GM18511 (cell line): ENCODE data around the gene IL9R.
A peak's percentile ranks its signal among the peaks of the same experiment; 100 is the strongest.
"Not testable (repeated sequence)": the region's sequence is repeated elsewhere in the genome, so short reads cannot be mapped to it uniquely, and the experiment has no call there.

Experiments
- ATAC-seq: cut with Tn5 transposase; IDR thresholded peaks from one replicate; pipeline ENCODE4 v1.9.1; 2021; ENCODE audit warnings: mild to moderate bottlenecking, moderate library complexity; ENCODE audit not compliant: unreplicated experiment

Gene IL9R

DNA sequence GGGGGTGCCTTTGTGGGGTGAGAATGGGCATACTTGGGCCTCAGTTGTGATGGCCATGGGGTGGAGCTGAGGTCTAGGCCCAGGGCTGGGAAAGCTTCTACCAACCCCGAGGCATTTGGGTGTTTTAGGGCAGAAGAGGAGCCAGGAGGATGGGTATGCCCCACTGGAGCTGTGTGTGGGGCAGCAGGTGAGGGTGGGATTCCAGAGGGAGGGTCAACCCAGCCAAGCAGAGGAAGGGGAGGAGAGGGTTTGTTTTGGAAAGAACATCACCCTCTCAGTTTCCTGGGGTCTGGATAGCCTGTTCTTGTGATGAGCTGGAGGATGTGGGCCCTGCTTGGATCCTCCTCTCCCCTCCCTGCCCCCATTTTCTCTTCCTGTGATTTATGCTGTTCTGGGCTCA is 620 bp downstream of the IL9R start:
- no peak for ATAC-seq

DNA sequence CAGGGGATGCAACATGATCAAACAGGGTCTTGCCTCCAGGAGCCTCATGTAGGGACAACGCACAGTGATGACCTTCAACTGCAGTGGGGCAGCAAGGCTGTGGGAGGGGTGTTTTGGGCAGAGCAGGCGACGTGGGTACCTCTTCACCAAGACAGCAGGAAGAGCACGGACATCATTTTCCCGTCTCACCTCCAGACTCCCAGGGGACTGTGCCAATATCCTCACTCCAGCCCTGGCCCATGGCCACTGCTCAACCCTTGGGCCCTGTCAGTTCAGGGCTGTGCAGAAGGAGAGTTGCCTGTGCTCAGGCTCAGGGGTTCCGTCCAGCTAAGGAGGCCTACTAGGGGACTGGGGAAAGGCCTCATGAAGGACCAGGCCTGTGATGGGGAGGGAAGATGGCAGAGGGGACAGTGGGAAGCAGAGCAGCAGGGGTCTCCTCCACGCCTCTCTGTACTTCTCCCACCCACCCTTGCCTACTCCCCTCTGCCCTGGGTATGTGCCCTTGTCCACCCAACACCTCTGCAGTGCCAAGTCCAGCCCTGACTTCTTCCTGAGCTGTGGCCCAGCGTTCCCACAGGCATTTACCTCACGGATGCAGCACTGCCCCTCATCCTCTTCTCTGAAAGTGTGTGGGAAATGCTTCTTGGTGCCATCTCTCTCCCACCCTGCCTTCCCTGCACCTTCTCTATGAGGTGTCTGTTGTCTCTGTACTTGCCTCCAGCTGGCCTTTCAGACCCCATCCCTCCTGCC is 1.4 kb downstream of the IL9R start:
- ATAC-seq = no peak

- ATAC-seq = not testable (repeated sequence)
Observed at GRCh38 chrX:155999751-156000150, 2.3 kb downstream of the IL9R start.

GRCh38 chrX:156000361-156000926 is 2.9 kb downstream of the IL9R start:
- ATAC-seq = no peak

DNA sequence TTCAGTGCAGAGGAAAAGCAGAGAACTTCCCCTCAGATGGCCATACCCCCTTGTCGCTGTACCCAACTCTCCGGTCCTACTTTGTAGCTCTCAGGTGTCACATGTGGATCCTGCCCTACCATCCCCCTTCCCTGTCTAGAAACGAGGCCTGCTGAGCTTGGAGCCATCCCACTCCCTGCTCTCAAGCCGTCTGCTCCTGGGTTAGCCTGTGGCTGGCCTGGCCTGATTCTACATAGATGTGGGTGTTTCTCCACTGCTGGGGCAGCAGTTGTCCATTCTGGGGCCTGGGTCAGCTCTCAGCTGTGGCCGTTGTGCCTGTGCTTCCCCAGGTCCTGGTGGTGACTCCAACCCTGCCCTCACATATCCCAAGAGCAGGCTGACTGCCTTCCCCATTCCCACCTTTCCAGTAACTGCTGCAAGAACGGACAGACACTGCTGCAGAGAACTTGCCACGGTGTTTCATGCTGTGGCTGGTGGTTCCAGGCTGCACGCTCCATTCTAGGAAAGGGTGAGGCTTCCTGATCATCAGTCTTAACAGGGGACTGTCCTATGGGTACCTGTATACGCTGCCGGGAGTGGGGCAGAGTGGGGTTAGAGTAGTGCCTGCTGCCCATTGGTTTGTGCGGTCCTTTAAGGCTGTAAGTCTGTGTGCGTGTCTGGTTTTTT is 3.6 kb downstream of the IL9R start:
- no peak for ATAC-seq

- ATAC-seq = no peak
Observed at GRCh38 chrX:156001667-156002021, 4.1 kb downstream of the IL9R start.

- ATAC-seq = no peak
Observed at GRCh38 chrX:156002507-156002906, 5.0 kb downstream of the IL9R start.

DNA sequence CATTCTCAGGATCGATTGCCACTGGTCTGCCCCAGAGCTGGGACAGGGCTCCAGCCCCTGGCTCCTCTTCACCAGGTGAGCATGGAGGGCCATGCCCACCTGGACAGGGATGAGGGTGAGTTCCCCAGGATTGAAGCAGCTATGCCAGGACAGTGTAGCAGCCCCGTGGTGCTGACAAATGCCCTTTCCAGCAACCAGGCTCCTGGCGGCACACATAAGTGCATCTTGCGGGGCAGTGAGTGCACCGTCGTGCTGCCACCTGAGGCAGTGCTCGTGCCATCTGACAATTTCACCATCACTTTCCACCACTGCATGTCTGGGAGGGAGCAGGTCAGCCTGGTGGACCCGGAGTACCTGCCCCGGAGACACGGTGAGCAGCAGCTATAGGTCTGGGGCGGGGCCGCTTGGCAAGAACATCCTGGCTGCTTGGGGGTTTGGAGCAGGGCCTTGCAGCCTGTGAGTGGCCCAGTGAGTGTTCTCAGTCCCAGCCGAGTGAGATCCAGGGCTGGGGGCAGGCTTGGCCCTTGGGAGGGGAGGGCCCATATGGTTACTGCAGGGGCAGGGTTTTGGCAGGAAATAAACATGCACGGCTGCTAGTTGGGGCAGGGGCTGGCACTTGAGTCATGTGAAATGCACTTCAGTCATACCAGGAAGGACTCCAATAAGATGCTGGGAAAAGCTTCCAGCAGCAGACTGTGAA is 6.1 kb downstream of the IL9R start:
- no peak for ATAC-seq

DNA sequence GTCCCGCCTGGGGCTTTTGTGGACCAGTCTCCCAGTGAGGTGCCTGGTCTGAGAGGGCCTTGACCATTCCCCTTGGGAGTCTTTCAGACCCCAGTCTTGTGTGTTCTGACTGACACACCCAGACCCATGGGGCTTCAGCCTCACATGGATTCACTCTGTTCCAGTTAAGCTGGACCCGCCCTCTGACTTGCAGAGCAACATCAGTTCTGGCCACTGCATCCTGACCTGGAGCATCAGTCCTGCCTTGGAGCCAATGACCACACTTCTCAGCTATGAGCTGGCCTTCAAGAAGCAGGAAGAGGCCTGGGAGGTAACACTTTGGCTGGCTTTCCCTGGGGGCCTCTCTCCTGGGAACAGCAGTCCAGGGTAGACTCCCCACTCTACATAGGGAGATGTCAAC is 6.8 kb downstream of the IL9R start:
- ATAC-seq = no peak

- ATAC-seq = no peak
Observed at GRCh38 chrX:156004740-156005139, 7.2 kb downstream of the IL9R start.

DNA sequence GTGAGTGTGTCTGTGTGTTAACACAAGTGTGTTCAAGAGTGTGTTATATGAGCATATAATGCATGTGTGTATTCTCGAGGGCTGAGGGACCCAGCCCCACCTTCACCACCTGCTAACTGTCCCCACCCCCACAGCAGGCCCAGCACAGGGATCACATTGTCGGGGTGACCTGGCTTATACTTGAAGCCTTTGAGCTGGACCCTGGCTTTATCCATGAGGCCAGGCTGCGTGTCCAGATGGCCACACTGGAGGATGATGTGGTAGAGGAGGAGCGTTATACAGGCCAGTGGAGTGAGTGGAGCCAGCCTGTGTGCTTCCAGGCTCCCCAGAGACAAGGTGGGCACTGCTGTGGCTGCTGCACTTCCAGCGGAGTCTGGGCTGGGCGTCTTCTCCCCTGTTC is 7.6 kb downstream of the IL9R start:
- ATAC-seq = no peak

GRCh38 chrX:156006468-156006867 is 9.0 kb downstream of the IL9R start:
- ATAC-seq = not testable (repeated sequence)

- not testable (repeated sequence) for ATAC-seq
Observed at GRCh38 chrX:156008379-156008778, 10.9 kb downstream of the IL9R start.

DNA sequence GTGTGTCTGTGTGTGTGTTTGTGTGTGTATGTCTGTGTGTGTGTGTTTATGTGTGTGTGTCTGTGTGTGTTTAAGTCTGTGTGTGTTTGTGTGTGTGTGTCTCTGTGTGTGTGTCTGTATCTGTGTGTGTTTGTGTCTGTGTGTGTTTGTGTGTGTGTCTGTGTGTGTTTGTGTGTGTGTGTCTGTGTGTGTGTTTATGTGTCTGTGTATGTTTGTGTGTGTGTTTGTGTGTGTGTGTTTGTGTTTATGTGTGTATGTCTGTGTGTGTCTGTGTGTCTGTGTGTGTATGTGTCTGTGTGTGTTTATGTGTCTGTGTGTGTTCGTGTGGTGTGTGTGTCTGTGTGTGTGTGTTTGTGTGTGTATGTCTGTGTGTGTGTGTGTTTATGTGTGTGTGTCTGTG is 11.4 kb downstream of the IL9R start:
- no peak for ATAC-seq

DNA sequence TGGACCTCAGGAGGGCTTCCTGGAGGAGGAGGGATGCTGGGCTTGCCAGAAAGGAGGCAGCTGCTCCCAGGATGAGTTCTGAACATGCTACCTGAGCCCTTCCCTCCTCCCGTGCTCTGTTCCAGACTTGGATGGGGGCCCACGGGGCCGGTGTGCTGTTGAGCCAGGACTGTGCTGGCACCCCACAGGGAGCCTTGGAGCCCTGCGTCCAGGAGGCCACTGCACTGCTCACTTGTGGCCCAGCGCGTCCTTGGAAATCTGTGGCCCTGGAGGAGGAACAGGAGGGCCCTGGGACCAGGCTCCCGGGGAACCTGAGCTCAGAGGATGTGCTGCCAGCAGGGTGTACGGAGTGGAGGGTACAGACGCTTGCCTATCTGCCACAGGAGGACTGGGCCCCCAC is 12.2 kb downstream of the IL9R start:
- not testable (repeated sequence) for ATAC-seq

DNA sequence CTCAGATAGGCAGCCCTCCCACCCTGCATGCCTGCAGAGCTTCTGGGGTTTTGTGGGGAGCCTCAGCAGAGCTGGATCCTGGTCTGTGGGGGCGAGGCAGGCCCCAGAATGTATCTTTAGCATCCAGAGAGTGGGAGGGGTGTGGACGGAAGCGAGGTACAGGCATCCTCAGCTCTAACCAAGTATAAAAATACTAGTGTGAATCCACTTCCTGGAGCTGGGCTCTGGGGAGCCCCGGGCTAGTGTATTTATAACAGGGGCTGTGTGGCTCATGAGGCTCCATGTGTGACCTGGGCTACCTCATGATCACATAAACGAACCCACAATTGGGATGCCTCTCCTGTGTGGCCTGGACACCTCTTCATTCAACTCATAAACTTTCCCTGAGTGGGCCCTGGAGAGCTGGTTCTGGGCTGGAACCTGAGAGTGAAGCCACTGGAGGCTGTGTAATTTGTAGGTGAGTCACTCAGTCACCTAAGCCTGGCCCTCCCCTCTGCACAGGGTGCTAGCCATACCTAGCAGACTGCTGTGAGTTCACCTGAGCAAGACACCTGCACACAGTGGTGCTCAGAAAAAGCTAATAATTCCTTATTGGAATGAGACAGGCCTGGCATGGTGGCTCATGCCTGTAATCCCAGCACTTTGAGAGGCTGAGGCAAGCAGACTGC is 15.9 kb downstream of the IL9R start:
- peak; percentile 80 for ATAC-seq

DNA sequence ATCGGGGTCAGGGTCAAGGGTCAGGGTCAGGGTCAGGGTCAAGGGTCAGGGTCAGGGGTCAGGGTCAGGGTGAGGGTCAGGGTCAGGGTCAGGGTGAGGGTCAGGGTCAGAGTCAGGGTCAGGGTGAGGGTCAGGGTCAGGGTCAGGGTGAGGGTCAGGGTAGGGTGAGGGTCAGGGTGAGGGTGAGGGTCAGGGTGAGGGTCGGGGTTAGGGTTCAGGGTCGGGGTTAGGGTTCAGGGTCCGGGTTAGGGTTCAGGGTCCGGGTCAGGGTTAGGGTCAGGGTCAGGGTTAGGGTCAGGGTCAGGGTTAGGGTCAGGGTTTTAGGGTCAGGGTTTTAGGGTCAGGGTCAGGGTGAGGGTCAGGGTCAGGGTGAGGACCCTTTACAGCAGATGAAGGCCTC is 22.4 kb downstream of the IL9R start:
- ATAC-seq = not testable (repeated sequence)

DNA sequence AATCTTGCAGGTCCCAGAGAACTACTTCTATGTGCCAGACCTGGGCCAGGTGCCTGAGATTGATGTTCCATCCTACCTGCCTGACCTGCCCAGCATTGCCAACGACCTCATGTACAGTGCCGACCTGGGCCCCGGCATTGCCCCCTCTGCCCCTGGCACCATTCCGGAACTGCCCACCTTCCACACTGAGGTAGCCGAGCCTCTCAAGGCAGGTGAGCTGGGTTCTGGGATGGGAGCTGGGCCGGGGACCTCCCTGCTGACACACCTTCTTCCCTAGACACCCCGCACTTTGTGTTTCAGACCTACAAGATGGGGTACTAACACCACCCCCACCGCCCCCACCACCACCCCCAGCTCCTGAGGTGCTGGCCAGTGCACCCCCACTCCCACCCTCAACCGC is 25.5 kb downstream of the IL9R start:
- not testable (repeated sequence) for ATAC-seq

DNA sequence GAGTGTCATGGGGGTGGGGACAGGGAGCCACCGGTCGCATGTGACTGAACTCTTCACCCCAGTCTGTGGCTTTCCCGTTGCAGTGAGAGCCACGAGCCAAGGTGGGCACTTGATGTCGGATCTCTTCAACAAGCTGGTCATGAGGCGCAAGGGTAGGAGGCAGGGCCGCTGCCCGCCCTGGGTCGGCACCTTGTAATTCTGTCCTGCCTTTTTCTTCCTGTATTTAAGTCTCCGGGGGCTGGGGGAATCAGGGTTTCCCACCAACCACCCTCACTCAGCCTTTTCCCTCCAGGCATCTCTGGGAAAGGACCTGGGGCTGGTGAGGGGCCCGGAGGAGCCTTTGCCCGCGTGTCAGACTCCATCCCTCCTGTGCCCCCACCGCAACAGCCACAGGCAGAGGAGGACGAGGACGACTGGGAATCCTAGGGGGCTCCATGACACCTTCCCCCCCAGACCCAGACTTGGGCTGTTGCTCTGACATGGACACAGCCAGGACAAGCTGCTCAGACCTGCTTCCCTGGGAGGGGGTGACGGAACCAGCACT is 27.5 kb downstream of the IL9R start:
- not testable (repeated sequence) for ATAC-seq

DNA sequence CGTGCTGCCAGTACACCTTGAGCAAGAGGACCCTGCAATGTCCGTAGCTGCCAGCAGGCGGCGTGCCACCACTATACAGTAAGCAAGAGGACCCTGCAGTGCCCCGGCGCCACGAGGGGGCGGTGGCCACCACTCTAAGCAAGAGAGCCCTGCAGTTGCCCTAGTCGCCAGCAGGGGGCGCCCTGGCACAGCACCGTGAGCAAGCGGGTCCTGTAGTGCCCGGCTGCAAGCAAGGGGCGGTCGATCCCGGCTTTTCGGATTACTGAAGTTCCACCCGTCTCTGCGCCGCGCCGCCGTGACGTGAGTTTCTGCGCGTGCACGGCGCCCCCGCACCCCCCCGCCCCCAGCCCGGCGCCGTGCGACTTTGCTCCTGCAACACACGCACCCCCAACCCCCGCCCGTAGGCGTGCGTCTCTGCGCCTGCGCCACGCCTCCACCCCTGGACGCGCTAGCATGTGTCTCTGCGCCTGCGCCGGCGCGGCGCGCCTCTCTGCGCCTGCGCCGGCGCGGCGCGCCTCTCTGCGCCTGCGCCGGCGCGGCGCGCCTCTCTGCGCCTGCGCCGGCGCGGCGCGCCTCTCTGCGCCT is 31.2 kb downstream of the IL9R start:
- not testable (repeated sequence) for ATAC-seq
